Measurements from ENCODE around the gene GJD3. TPM values are rescaled to one million over a fixed set of nuclear protein-coding genes. Genes with fewer than 3 reads are reported as not detected.

The GJD3 gene
- total RNA-seq, 4 donors from 2014 or later = 1.6 to 3.4 (median 1.7) TPM

DNA sequence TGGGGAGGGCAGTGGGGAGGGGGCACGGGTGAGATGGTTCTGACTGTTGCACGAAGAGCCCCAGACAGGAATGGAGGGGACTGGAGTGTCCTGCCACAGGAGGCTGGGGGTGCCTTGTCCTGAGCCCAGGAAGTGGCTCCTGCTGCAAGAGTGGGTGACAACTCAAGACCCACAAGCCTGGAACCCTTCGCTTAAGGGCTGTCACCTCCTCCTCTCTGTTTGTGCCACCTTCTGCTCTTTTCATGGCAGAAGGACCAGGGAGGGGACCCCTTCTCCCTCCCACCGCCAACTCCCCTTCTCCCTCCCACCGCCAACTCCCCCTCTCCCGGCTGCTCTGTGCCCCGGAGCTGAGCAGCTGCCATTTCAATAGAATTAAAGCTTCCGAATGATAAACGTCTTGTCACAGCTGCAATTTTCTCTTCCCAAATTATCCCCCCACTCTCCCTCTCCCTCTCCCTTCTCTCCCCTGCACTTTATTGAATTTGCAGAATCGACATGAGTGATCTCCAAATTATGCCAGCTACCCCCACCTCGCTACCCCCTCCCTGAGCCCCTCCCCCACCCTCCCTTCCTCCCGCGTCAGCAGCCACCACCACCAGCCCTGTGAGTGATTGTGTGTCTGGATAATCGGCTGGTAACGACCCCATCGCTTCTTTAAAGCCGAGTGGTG is 13.7 kb downstream of the GJD3 start:
- Histone ChIP-seq H3K36me3 (peaks cover 16 to 45% of the 10 kb centered on the region in 2 donors), H3K9me3 (no peaks in the 10 kb centered on the region), H3K4me1 (peaks cover 39 to 56% of the 10 kb centered on the region in 2 donors), H3K27me3 (no peaks in the 10 kb centered on the region), H3K4me3 (replicated peaks in 1 of 3) (no peak overlapping the region), H3K27ac (no peak overlapping the region)
- intact Hi-C loops (cut with DNase I) = no loop called here
- no peak for DNase-seq
- WGBS, 2 donors = 68 to 78% methylated on average over 16 to 17 of the region's 17 CpGs
- TF ChIP-seq, protein P1, sequence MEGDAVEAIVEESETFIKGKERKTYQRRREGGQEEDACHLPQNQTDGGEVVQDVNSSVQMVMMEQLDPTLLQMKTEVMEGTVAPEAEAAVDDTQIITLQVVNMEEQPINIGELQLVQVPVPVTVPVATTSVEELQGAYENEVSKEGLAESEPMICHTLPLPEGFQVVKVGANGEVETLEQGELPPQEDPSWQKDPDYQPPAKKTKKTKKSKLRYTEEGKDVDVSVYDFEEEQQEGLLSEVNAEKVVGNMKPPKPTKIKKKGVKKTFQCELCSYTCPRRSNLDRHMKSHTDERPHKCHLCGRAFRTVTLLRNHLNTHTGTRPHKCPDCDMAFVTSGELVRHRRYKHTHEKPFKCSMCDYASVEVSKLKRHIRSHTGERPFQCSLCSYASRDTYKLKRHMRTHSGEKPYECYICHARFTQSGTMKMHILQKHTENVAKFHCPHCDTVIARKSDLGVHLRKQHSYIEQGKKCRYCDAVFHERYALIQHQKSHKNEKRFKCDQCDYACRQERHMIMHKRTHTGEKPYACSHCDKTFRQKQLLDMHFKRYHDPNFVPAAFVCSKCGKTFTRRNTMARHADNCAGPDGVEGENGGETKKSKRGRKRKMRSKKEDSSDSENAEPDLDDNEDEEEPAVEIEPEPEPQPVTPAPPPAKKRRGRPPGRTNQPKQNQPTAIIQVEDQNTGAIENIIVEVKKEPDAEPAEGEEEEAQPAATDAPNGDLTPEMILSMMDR (IDR thresholded peaks at IDR 0.05) = no peak
- no peak for TF ChIP-seq POLR2A (IDR thresholded peaks at IDR 0.05)

- Histone ChIP-seq H3K4me1 (peaks cover 43 to 60% of the 10 kb centered on the region in 2 donors), H3K4me3 (replicated peaks in 1 of 3) (no peak overlapping the region), H3K27me3 (no peaks in the 10 kb centered on the region), H3K36me3 (peaks cover 16 to 38% of the 10 kb centered on the region in 2 donors), H3K9me3 (no peaks in the 10 kb centered on the region), H3K27ac (no peak overlapping the region)
- TF ChIP-seq POLR2A (IDR thresholded peaks at IDR 0.05) = no peak
- TF ChIP-seq, protein P1 (IDR thresholded peaks at IDR 0.05) = no peak
- intact Hi-C loops (cut with DNase I) = no loop called here
- 42 to 61% methylated on average over 8 to 16 of the region's 19 CpGs for WGBS, 2 donors
- DNase-seq = no peak
These were observed 14.4 kb downstream of the GJD3 start for GRCh38 chr17:40349895-40350688.

DNA sequence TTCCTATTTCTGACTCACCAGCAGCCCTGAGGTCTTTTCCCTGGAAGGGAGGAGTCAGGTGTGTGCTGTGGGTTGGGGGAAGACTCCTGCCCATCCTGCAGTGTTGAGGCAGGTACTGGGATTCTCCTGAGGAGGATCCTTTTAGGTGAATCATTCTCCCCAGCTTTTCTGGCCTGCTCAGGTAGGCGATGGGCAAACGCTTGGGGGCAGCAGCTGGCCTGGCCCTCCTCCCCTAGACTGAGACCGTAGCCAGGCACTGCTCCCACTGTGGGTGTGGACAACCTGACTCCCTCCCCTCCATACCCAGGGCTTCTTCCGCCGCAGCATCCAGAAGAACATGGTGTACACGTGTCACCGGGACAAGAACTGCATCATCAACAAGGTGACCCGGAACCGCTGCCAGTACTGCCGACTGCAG is 15.1 kb downstream of the GJD3 start:
- Histone ChIP-seq H3K4me3 (replicated peaks in 1 of 3) (no peak overlapping the region), H3K4me1 (peaks cover 49 to 62% of the 10 kb centered on the region in 2 donors), H3K27ac (no peak overlapping the region), H3K27me3 (no peaks in the 10 kb centered on the region), H3K36me3 (peaks cover 16 to 35% of the 10 kb centered on the region in 2 donors), H3K9me3 (no peaks in the 10 kb centered on the region)
- WGBS, 2 donors = 43 to 69% methylated on average over 3 to 10 of the region's 10 CpGs
- intact Hi-C loops (cut with DNase I) = no loop called here
- no peak for DNase-seq
- TF ChIP-seq POLR2A (IDR thresholded peaks at IDR 0.05) = no peak
- TF ChIP-seq, protein P1 (IDR thresholded peaks at IDR 0.05) = no peak

DNA sequence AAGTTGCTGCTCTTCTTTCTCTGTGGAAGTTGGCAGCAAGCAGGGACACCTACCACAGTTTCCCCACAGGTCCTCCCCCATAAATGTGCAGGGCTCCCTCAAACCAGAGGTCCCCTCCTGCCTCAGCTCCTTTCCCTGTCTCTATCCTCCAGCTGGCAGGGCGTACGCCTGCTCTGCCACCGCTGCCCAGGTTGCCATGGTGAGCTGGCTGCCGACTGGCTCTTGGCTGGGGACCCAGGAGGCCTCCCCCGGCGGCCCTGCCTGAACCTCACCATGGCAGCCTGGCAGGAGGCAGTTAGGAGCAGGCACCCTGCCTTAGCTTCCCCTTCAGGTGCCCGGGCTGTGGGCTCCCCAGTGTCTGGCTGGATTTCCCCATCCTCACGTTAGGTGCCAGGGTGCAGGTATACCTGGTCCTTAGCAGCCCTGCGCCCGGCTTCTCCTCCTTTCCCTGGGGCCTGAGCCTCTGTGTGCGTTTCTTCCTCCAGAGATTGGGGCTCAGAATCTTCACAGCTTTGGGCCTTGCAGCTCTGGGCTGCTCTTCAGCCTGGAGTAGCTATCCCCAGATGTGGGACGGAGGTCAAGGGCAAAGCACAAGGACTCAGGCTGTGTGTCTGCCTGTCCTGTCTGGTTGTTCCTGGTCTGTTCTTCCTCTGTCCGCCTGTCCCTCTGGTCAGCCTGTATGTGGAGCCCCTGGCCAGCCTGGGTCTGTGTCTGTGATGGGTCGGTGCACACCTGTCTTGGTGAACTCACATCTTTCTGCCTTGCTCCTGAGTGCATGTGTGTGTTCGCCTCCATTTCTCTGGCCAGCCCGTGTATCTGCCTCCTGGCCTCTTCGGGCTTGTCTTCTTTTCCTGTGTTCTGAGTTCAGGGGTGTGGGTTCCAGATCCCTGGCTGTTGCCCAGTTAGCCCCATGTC is 15.7 kb downstream of the GJD3 start:
- Histone ChIP-seq H3K4me3 (replicated peaks in 1 of 3) (no peak overlapping the region), H3K4me1 (peaks cover 53 to 69% of the 10 kb centered on the region in 2 donors), H3K36me3 (peaks cover 16 to 28% of the 10 kb centered on the region in 2 donors), H3K27ac (peak overlapping the region in 2 of 3 donors; percentile 88 to 95), H3K9me3 (no peaks in the 10 kb centered on the region), H3K27me3 (no peaks in the 10 kb centered on the region)
- peak; percentile 86 to 88 for DNase-seq
- intact Hi-C loops (cut with DNase I) = no loop called here
- WGBS, 2 donors = 46 to 77% methylated on average over 11 to 13 of the region's 17 CpGs
- TF ChIP-seq POLR2A (IDR thresholded peaks at IDR 0.05) = no peak
- TF ChIP-seq, protein P1 (IDR thresholded peaks at IDR 0.05) = no peak

Data from thyroid gland (tissue), 4 donors.